Pancreas (tissue), 10 donors: Measurements from ENCODE around the gene CRP. TPM values are rescaled to one million over a fixed set of nuclear protein-coding genes. Genes with fewer than 3 reads are reported as not detected.
"Not testable (repeated sequence)": the region's sequence is repeated elsewhere in the genome, so short reads cannot be mapped to it uniquely, and the experiment has no call there.

ENCODE experiments used
- ATAC-seq, 4 donors: fragments of 200-7000 bp; cut with Tn5 transposase; one replicate each; pipeline versions ENCODE4 v1.8.0 to v1.9.1; 2020; ENCODE audit warnings: mild to moderate bottlenecking in 4 of 4, moderate library complexity in 4 of 4
- DNase-seq, 6 donors: peaks; one replicate each; pipeline ENCODE4 v3.0.0-alpha.2; 2020
- FAIRE-seq: peaks from 2 replicates; lab custom pipeline; 2012; peaks lifted over from hg19 to GRCh38; lab: Jason Lieb, UNC
- H3K27ac ChIP-seq, 4 donors: fragments of 200-600 bp; sonication (generic); 1 replicate in 3 of 4; 2 replicates in 1 of 4; pipeline versions ENCODE4 v1.5.0 to v1.8.0; 2020
- H3K27me3 ChIP-seq, 4 donors: fragments of 200-600 bp; one replicate each; pipeline ENCODE4 v1.8.0; 2021
- H3K36me3 ChIP-seq, 3 donors: fragments of 200-600 bp; sonication (generic) in 1 of 3; one replicate each; pipeline versions ENCODE4 v1.5.0 to v1.8.0; 2020 to 2021
- H3K4me1 ChIP-seq, 3 donors: fragments of 200-600 bp; one replicate each; pipeline ENCODE4 v1.8.0; 2021
- H3K4me3 ChIP-seq, 4 donors: fragments of 200-600 bp; sonication (generic) in 2 of 4; one replicate each; pipeline versions ENCODE4 v1.5.0 to v1.8.0; 2020 to 2021
- H3K9me3 ChIP-seq, 4 donors: fragments of 200-600 bp; one replicate each; pipeline ENCODE4 v1.8.0; 2021
- CTCF ChIP-seq, 4 donors: fragments of 200-600 bp; sonication (generic) in 3 of 4; IDR thresholded peaks; one replicate each; pipeline versions ENCODE4 v1.5.0 to v1.8.0; 2021; ENCODE audit warnings: antibody characterized with exemption in 4 of 4
- WGBS, 2 donors: extraction: QIAGEN DNeasy Blood & Tissue Kit; methylation state at CpG; one replicate each; pipeline ENCODE4 v1.1.7; 2013; 5-methylcytosine and 5-hydroxymethylcytosine counted together
- intact Hi-C, 3 donors: fragments of 100-400 bp; cut with DNase I; formaldehyde crosslinking; loops; one replicate each; pipeline versions ENCODE4 v1.11.1 to v1.14.2; 2022
- polyA plus RNA-seq, 2 donors: library from polyadenylated mRNA; stranded (reverse); fragments of 200-250 nt; gene quantifications; one replicate each; pipeline ENCODE4 v1.2.3, GENCODE V29; 2013
- total RNA-seq, 6 donors: library from RNA; stranded (reverse); fragmentation: NEBNext Ultra II Directional in 4 of 6; extraction: Animal tissue kit (Norgen Biotek cat#: 25700) in 4 of 6; gene quantifications; one replicate each; pipeline versions ENCODE4 v1.2.1 to v1.2.4, GENCODE V29; 2021 to 2023
- donor health status: healthy with polysubstance abuse.
- donor health status: DM: no; HTN: no; CAD: no; lungs with moderate emphysema.
- donor health status: DM: no; HTN: no; CAD: no.
- donor health status: control.
- donor health status: control.
- donor health status: Bipolar disorder and iron deficiency.
- donor health status: DM: yes; HTN: yes; CAD: no.
- donor health status: DM: no; HTN: no; CAD: no.
- donor health status: DM: no; HTN: no; CAD: no.
- donor health status: DM: yes; HTN: yes; CAD: no.

CRP gene
- total and polyA plus RNA-seq, 8 donors: 1.3 to 148 (median 13.3) TPM

DNA sequence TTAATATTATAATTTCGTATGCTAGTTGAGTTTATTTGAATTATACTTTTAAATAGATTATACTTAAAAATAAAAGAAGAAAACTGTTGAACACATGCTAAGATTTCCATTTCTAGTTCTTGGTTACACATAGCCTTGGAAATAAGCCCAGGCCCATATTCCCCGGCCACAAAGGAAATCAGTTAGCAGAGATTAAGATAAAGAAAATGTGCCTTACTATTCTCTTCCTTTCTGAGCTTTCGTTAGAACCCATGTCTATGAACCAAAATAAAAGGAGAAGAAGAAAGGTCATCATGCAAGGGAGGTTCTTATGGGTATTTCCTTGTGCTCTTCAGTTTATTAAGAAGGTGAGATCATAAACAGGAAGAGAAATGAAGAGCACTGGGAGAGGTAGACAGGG, 32.3 kb upstream of the CRP start:
- FAIRE-seq: no peak
- Histone ChIP-seq H3K4me3 (no peak overlapping the region), H3K27me3 (no peaks in the 10 kb centered on the region), H3K9me3 (no peaks in the 10 kb centered on the region), H3K36me3 (no peaks in the 10 kb centered on the region), H3K4me1 (peaks cover 0 to 5% (median 2%) of the 10 kb centered on the region in 3 donors), H3K27ac (no peak overlapping the region)
- intact Hi-C loops: no loop called here
- TF ChIP-seq CTCF (IDR thresholded peaks at IDR 0.05): no peak
- peak in 1 of 4 donors; percentile 20 for ATAC-seq
- no peak for DNase-seq
- 44 to 51% methylated on average over 3 of the region's 3 CpGs for WGBS, 2 donors

GRCh38 chr1:159743651-159744410, 29.4 kb upstream of the CRP start:
- WGBS, 2 donors: 68 to 76% methylated on average over 5 of the region's 5 CpGs
- no peak overlapping the region for H3K27ac ChIP-seq
- no peak overlapping the region for H3K4me3 ChIP-seq
- intact Hi-C loops: no loop called here
- no peaks in the 10 kb centered on the region for H3K9me3 ChIP-seq
- DNase-seq (no peak), ATAC-seq (no peak), FAIRE-seq (no peak)
- no peaks in the 10 kb centered on the region for H3K36me3 ChIP-seq
- no peaks in the 10 kb centered on the region for H3K27me3 ChIP-seq
- no peaks in the 10 kb centered on the region for H3K4me1 ChIP-seq
- no peak for TF ChIP-seq CTCF (IDR thresholded peaks at IDR 0.05)

GRCh38 chr1:159737238-159737916, 23.0 kb upstream of the CRP start:
- no peak for ATAC-seq
- H3K27ac ChIP-seq: no peak overlapping the region
- no peak for DNase-seq
- WGBS, 2 donors: 72 to 73% methylated on average over 4 of the region's 4 CpGs
- H3K36me3 ChIP-seq: no peaks in the 10 kb centered on the region
- H3K9me3 ChIP-seq: no peaks in the 10 kb centered on the region
- no peaks in the 10 kb centered on the region for H3K4me1 ChIP-seq
- no peaks in the 10 kb centered on the region for H3K27me3 ChIP-seq
- no peak for FAIRE-seq
- no peak for TF ChIP-seq CTCF (IDR thresholded peaks at IDR 0.05)
- no peak overlapping the region for H3K4me3 ChIP-seq
- intact Hi-C loops: no loop called here

DNA sequence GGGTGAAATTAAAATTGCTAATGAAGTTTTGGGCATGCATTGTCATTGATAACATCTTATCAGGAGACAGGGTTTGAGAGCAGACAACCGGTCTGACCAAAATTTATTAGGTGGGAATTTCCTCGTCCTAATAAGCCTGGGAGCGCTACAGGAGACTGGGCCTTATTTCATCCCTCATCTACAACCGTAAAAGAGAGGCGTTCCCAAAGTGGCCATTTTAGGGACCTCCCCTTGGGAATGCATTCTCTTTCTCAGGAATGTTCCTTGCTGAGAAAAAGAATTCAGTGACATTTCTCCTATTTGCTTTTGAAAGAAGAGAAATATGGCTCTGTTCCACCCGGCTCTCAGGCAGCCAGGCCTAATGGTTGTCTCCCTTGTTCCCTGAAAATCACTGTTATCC, 8.8 kb upstream of the CRP start:
- intact Hi-C loops, DNase-seq, H3K9me3 ChIP-seq, H3K27ac ChIP-seq, H3K4me1 ChIP-seq, ATAC-seq, H3K27me3 ChIP-seq, FAIRE-seq, H3K36me3 ChIP-seq, H3K4me3 ChIP-seq: not testable (repeated sequence)
- 92 to 93% methylated on average over 6 of the region's 6 CpGs for WGBS, 2 donors

DNA sequence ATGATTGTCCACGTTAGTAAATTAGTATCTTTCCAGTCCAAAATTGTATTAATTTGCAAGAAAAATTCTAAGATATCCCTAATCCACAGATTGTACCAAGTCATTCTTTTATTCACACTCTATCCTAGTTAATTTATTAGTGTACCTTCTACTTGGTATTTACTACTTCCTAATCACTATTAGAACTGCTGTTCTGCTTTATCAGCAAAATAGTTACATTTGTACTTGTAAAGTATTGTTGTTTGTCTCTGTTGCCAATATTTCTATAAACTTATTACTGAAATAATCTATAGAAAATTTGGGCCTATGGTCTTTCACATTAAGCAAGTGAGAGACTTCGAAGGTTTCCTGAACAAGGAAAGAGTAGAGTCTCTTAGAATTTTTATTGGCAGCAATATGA, 5.6 kb upstream of the CRP start:
- 54 to 66% methylated on average over 2 of the region's 2 CpGs for WGBS, 2 donors
- ATAC-seq: no peak
- TF ChIP-seq CTCF (IDR thresholded peaks at IDR 0.05): no peak
- H3K27me3 ChIP-seq: no peaks in the 10 kb centered on the region
- intact Hi-C loops: no loop called here
- H3K4me1 ChIP-seq: no peaks in the 10 kb centered on the region
- no peaks in the 10 kb centered on the region for H3K9me3 ChIP-seq
- no peak for FAIRE-seq
- no peak overlapping the region for H3K4me3 ChIP-seq
- DNase-seq: no peak
- H3K27ac ChIP-seq: no peak overlapping the region
- no peaks in the 10 kb centered on the region for H3K36me3 ChIP-seq
